Mucosa of descending colon (tissue), 3 donors: Measurements from ENCODE around the gene DOCK2. TPM values are rescaled to one million over a fixed set of nuclear protein-coding genes. Genes with fewer than 3 reads are reported as not detected.

ENCODE experiments used
- ATAC-seq: fragments of 200-7000 bp; cut with Tn5 transposase; one replicate; pipeline ENCODE4 v1.9.1; 2020; ENCODE audit warnings: mild to moderate bottlenecking, moderate library complexity
- DNase-seq, 3 donors: peaks; one replicate each; pipeline ENCODE4 v3.0.0-alpha.2; 2020
- H3K36me3 ChIP-seq: fragments of 200-600 bp; one replicate; pipeline ENCODE4 v1.8.0; 2021; ENCODE audit warnings: low read depth, mild to moderate bottlenecking
- H3K4me1 ChIP-seq: fragments of 200-600 bp; one replicate; pipeline ENCODE4 v1.8.0; 2021; ENCODE audit warnings: low read depth, mild to moderate bottlenecking
- H3K4me3 ChIP-seq: fragments of 200-600 bp; one replicate; pipeline ENCODE4 v1.8.0; 2021; ENCODE audit warnings: mild to moderate bottlenecking
- H3K9me3 ChIP-seq: fragments of 200-600 bp; one replicate; pipeline ENCODE4 v1.8.0; 2021; ENCODE audit warnings: mild to moderate bottlenecking
- CTCF ChIP-seq: fragments of 200-600 bp; IDR thresholded peaks from one replicate; pipeline ENCODE4 v1.8.0; 2022; ENCODE audit warnings: antibody characterized with exemption, mild to moderate bottlenecking
- intact Hi-C, 2 donors: fragments of 100-400 bp; cut with DNase I in 1 of 2; cut with micrococcal nuclease in 1 of 2; formaldehyde crosslinking; loops; one replicate each; pipeline versions ENCODE4 v1.11.0 to v1.11.1; 2022; cut with DNase I, micrococcal nuclease
- total RNA-seq, 3 donors: library from RNA; stranded (reverse); fragmentation: NEBNext Ultra II Directional in 2 of 3; extraction: Animal tissue kit (Norgen Biotek cat#: 25700) in 2 of 3; gene quantifications; one replicate each; pipeline versions ENCODE4 v1.2.1 to v1.2.4, GENCODE V29; 2021 to 2023
- donor health status: DM: no; HTN: no; CAD: no; lungs with moderate emphysema.
- donor health status: DM: no; HTN: no; CAD: no.
- donor health status: DM: no; HTN: yes; CAD: no.

DOCK2 gene
- total RNA-seq, 3 donors from 2014 or later, result 7.2 to 20.1 (median 18.1) TPM

GRCh38 chr5:170076739-170077138 lies 439.7 kb downstream of the DOCK2 start:
- no peak for DNase-seq
- no peak for ATAC-seq
- no peak overlapping the region for H3K4me3 ChIP-seq
- H3K9me3 ChIP-seq, result no peaks in the 10 kb centered on the region
- no peaks in the 10 kb centered on the region for H3K4me1 ChIP-seq
- no peaks in the 10 kb centered on the region for H3K36me3 ChIP-seq
- intact Hi-C loops, result no loop called here
- TF ChIP-seq CTCF, result no peak

GRCh38 chr5:170077526-170077925 lies 440.5 kb downstream of the DOCK2 start:
- TF ChIP-seq CTCF, result no peak
- no peaks in the 10 kb centered on the region for H3K36me3 ChIP-seq
- no peak overlapping the region for H3K4me3 ChIP-seq
- intact Hi-C loops, result no loop called here
- no peaks in the 10 kb centered on the region for H3K4me1 ChIP-seq
- no peak for ATAC-seq
- H3K9me3 ChIP-seq, result no peaks in the 10 kb centered on the region
- no peak for DNase-seq

- intact Hi-C loops, result no loop called here
- DNase-seq, result no peak
- no peak for ATAC-seq
- Histone ChIP-seq H3K36me3 (no peaks in the 10 kb centered on the region), H3K9me3 (no peaks in the 10 kb centered on the region), H3K4me3 (no peak overlapping the region), H3K4me1 (no peaks in the 10 kb centered on the region)
- no peak for TF ChIP-seq CTCF
These were observed 441.4 kb downstream of the DOCK2 start for GRCh38 chr5:170078458-170078857.

- Histone ChIP-seq H3K36me3 (no peaks in the 10 kb centered on the region), H3K4me3 (no peak overlapping the region), H3K9me3 (no peaks in the 10 kb centered on the region), H3K4me1 (no peaks in the 10 kb centered on the region)
- DNase-seq (no peak), ATAC-seq (no peak)
- no peak for TF ChIP-seq CTCF
- intact Hi-C loops, result no loop called here
These were observed 441.9 kb downstream of the DOCK2 start for GRCh38 chr5:170078931-170079330.

- no peaks in the 10 kb centered on the region for H3K9me3 ChIP-seq
- DNase-seq (no peak), ATAC-seq (no peak)
- no peak overlapping the region for H3K4me3 ChIP-seq
- intact Hi-C loops, result no loop called here
- TF ChIP-seq CTCF, result no peak
- no peaks in the 10 kb centered on the region for H3K4me1 ChIP-seq
- no peaks in the 10 kb centered on the region for H3K36me3 ChIP-seq
These were observed 443.1 kb downstream of the DOCK2 start for GRCh38 chr5:170080217-170080616.

GRCh38 chr5:170080786-170081445 lies 443.8 kb downstream of the DOCK2 start:
- ATAC-seq (no peak), DNase-seq (no peak)
- no peaks in the 10 kb centered on the region for H3K36me3 ChIP-seq
- H3K4me3 ChIP-seq, result no peak overlapping the region
- intact Hi-C loops, result no loop called here
- no peaks in the 10 kb centered on the region for H3K4me1 ChIP-seq
- no peaks in the 10 kb centered on the region for H3K9me3 ChIP-seq
- TF ChIP-seq CTCF, result no peak
